Measurements from ENCODE around the gene HDAC7.
"Not testable (repeated sequence)": the region's sequence is repeated elsewhere in the genome, so short reads cannot be mapped to it uniquely, and the experiment has no call there.

The HDAC7 gene

GRCh38 chr12:47817272-47818006 lies 2.3 kb downstream of the HDAC7 start:
- H3K4me2 ChIP-seq (ENCODE audit: low read depth, low read length, poor library complexity, severe bottlenecking): peak overlapping the region; percentile 98
- H3K79me2 ChIP-seq (ENCODE audit: insufficient read depth, low read length): peaks cover 80% of the 10 kb centered on the region
- H2AFZ ChIP-seq (ENCODE audit: low read length): no peak overlapping the region
- H3K36me3 ChIP-seq (ENCODE audit: insufficient read depth, low read length): no peaks in the 10 kb centered on the region
- TF ChIP-seq EZH2phosphoT487 (IDR thresholded peaks at IDR 0.05; ENCODE audit: borderline replicate concordance) (no peak), CTCF (conservative IDR thresholded peaks at IDR 0.05; ENCODE audit: low read length) (peak; percentile 44)
- H3K9me3 ChIP-seq (ENCODE audit: insufficient read depth, low read depth, low read length): no peaks in the 10 kb centered on the region
- peaks cover 36% of the 10 kb centered on the region for H4K20me1 ChIP-seq (ENCODE audit: insufficient read depth, low read length, poor library complexity, severe bottlenecking)
- no peaks in the 10 kb centered on the region for H3K27me3 ChIP-seq (ENCODE audit: insufficient read depth, low read length, poor library complexity, severe bottlenecking)
- no peaks in the 10 kb centered on the region for H3K9me2 ChIP-seq (replicated peaks; ENCODE audit: low read depth, low read length)
- H3K4me1 ChIP-seq (ENCODE audit: insufficient read depth, low read length, poor library complexity, severe bottlenecking): peaks cover 64% of the 10 kb centered on the region
- H3K9ac ChIP-seq (ENCODE audit: low read depth, low read length, poor library complexity, severe bottlenecking): peak overlapping the region; percentile 89
- H3F3A ChIP-seq (ENCODE audit: low read depth): no peaks in the 10 kb centered on the region
- peak overlapping the region; percentile 91 for H3K4me3 ChIP-seq (ENCODE audit: low read length, poor library complexity, severe bottlenecking)

- Histone ChIP-seq H3K27me3 (ENCODE audit: insufficient read depth, low read length, poor library complexity, severe bottlenecking) (no peaks in the 10 kb centered on the region), H3K4me3 (ENCODE audit: low read length, poor library complexity, severe bottlenecking) (peak overlapping the region; percentile 91), H3K4me1 (ENCODE audit: insufficient read depth, low read length, poor library complexity, severe bottlenecking) (peaks cover 72% of the 10 kb centered on the region), H3K4me2 (ENCODE audit: low read depth, low read length, poor library complexity, severe bottlenecking) (peak overlapping the region; percentile 98), H4K20me1 (ENCODE audit: insufficient read depth, low read length, poor library complexity, severe bottlenecking) (peaks cover 44% of the 10 kb centered on the region), H3K36me3 (ENCODE audit: insufficient read depth, low read length) (no peaks in the 10 kb centered on the region), H3K79me2 (ENCODE audit: insufficient read depth, low read length) (peaks cover 88% of the 10 kb centered on the region), H3F3A (ENCODE audit: low read depth) (no peaks in the 10 kb centered on the region), H2AFZ (ENCODE audit: low read length) (no peak overlapping the region), H3K9me3 (ENCODE audit: insufficient read depth, low read depth, low read length) (no peaks in the 10 kb centered on the region), H3K9ac (ENCODE audit: low read depth, low read length, poor library complexity, severe bottlenecking) (peak overlapping the region; percentile 89), H3K9me2 (replicated peaks; ENCODE audit: low read depth, low read length) (no peaks in the 10 kb centered on the region)
- TF ChIP-seq CTCF (conservative IDR thresholded peaks at IDR 0.05; ENCODE audit: low read length) (no peak), EZH2phosphoT487 (IDR thresholded peaks at IDR 0.05; ENCODE audit: borderline replicate concordance) (no peak)
Observed at GRCh38 chr12:47816403-47817271, 3.1 kb downstream of the HDAC7 start.

GRCh38 chr12:47815447-47815846 lies 4.3 kb downstream of the HDAC7 start:
- not testable (repeated sequence) for H3K36me3 ChIP-seq (ENCODE audit: insufficient read depth, low read length); H3F3A ChIP-seq (ENCODE audit: low read depth); H3K9me2 ChIP-seq (replicated peaks; ENCODE audit: low read depth, low read length); H3K27me3 ChIP-seq (ENCODE audit: insufficient read depth, low read length, poor library complexity, severe bottlenecking); H3K9me3 ChIP-seq (ENCODE audit: insufficient read depth, low read depth, low read length); H2AFZ ChIP-seq (ENCODE audit: low read length)
- Histone ChIP-seq H3K4me2 (ENCODE audit: low read depth, low read length, poor library complexity, severe bottlenecking) (peak overlapping the region; percentile 98), H3K9ac (ENCODE audit: low read depth, low read length, poor library complexity, severe bottlenecking) (peak overlapping the region; percentile 92), H3K79me2 (ENCODE audit: insufficient read depth, low read length) (peaks cover 95% of the 10 kb centered on the region), H4K20me1 (ENCODE audit: insufficient read depth, low read length, poor library complexity, severe bottlenecking) (peaks cover 51% of the 10 kb centered on the region), H3K4me1 (ENCODE audit: insufficient read depth, low read length, poor library complexity, severe bottlenecking) (peaks cover 76% of the 10 kb centered on the region), H3K4me3 (ENCODE audit: low read length, poor library complexity, severe bottlenecking) (peak overlapping the region; percentile 82)
